Pancreas (tissue), 10 donors: ENCODE results near the gene TTLL8. TPM values are rescaled to one million over a fixed set of nuclear protein-coding genes. Genes with fewer than 3 reads are reported as not detected.

Source experiments
- ATAC-seq, 4 donors: fragments of 200-7000 bp; cut with Tn5 transposase; one replicate each; pipeline versions ENCODE4 v1.8.0 to v1.9.1; 2020; ENCODE audit warnings: mild to moderate bottlenecking in 4 of 4, moderate library complexity in 4 of 4
- DNase-seq, 6 donors: peaks; one replicate each; pipeline ENCODE4 v3.0.0-alpha.2; 2020
- FAIRE-seq: peaks from 2 replicates; lab custom pipeline; 2012; peaks lifted over from hg19 to GRCh38; lab: Jason Lieb, UNC
- H3K27ac ChIP-seq, 4 donors: fragments of 200-600 bp; sonication (generic); 1 replicate in 3 of 4; 2 replicates in 1 of 4; pipeline versions ENCODE4 v1.5.0 to v1.8.0; 2020
- H3K27me3 ChIP-seq, 4 donors: fragments of 200-600 bp; one replicate each; pipeline ENCODE4 v1.8.0; 2021
- H3K36me3 ChIP-seq, 3 donors: fragments of 200-600 bp; sonication (generic) in 1 of 3; one replicate each; pipeline versions ENCODE4 v1.5.0 to v1.8.0; 2020 to 2021
- H3K4me1 ChIP-seq, 3 donors: fragments of 200-600 bp; one replicate each; pipeline ENCODE4 v1.8.0; 2021
- H3K4me3 ChIP-seq, 4 donors: fragments of 200-600 bp; sonication (generic) in 2 of 4; one replicate each; pipeline versions ENCODE4 v1.5.0 to v1.8.0; 2020 to 2021
- H3K9me3 ChIP-seq, 4 donors: fragments of 200-600 bp; one replicate each; pipeline ENCODE4 v1.8.0; 2021
- WGBS, 2 donors: extraction: QIAGEN DNeasy Blood & Tissue Kit; methylation state at CpG; one replicate each; pipeline ENCODE4 v1.1.7; 2013; 5-methylcytosine and 5-hydroxymethylcytosine counted together
- intact Hi-C, 3 donors: fragments of 100-400 bp; cut with DNase I; formaldehyde crosslinking; loops; one replicate each; pipeline versions ENCODE4 v1.11.1 to v1.14.2; 2022
- polyA plus RNA-seq, 2 donors: library from polyadenylated mRNA; stranded (reverse); fragments of 200-250 nt; gene quantifications; one replicate each; pipeline ENCODE4 v1.2.3, GENCODE V29; 2013
- total RNA-seq, 6 donors: library from RNA; stranded (reverse); fragmentation: NEBNext Ultra II Directional in 4 of 6; extraction: Animal tissue kit (Norgen Biotek cat#: 25700) in 4 of 6; gene quantifications; one replicate each; pipeline versions ENCODE4 v1.2.1 to v1.2.4, GENCODE V29; 2021 to 2023
- TF ChIP-seq, protein P1 (sequence below), 4 donors: fragments of 200-600 bp; sonication (generic) in 3 of 4; IDR thresholded peaks; one replicate each; pipeline versions ENCODE4 v1.5.0 to v1.8.0; 2021; ENCODE audit warnings: antibody characterized with exemption in 4 of 4
- donor health status: healthy with polysubstance abuse.
- donor health status: DM: no; HTN: no; CAD: no; lungs with moderate emphysema.
- donor health status: DM: no; HTN: no; CAD: no.
- donor health status: control.
- donor health status: control.
- donor health status: Bipolar disorder and iron deficiency.
- donor health status: DM: yes; HTN: yes; CAD: no.
- donor health status: DM: no; HTN: no; CAD: no.
- donor health status: DM: no; HTN: no; CAD: no.
- donor health status: DM: yes; HTN: yes; CAD: no.

The TTLL8 gene
- total and polyA plus RNA-seq, 8 donors = not detected

DNA sequence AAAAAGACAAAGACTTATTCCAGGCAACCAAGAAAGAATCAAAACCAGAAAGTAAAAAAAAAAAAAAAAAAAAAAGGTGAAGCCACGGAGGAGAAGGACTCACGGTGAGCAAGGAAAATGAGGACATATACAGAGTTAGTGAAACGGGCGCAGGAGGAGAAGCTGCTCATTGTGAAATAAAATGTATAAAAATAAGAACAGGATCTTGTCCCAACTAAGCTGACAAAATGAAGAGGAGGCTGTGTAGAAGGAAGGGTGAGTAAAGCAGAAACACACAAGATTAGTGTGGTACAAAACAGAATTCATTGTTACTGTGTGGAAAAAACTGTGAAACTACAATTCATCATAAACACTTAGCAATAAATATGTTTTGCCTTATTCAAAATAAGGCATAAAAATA lies 53.2 kb downstream of the TTLL8 start:
- intact Hi-C loops = no loop called here
- Histone ChIP-seq H3K4me1 (no peaks in the 10 kb centered on the region), H3K9me3 (no peaks in the 10 kb centered on the region), H3K27ac (no peak overlapping the region), H3K4me3 (no peak overlapping the region), H3K27me3 (peaks cover 0 to 1% (median 0%) of the 10 kb centered on the region in 4 donors), H3K36me3 (no peaks in the 10 kb centered on the region)
- DNase-seq = no peak
- TF ChIP-seq, protein P1, sequence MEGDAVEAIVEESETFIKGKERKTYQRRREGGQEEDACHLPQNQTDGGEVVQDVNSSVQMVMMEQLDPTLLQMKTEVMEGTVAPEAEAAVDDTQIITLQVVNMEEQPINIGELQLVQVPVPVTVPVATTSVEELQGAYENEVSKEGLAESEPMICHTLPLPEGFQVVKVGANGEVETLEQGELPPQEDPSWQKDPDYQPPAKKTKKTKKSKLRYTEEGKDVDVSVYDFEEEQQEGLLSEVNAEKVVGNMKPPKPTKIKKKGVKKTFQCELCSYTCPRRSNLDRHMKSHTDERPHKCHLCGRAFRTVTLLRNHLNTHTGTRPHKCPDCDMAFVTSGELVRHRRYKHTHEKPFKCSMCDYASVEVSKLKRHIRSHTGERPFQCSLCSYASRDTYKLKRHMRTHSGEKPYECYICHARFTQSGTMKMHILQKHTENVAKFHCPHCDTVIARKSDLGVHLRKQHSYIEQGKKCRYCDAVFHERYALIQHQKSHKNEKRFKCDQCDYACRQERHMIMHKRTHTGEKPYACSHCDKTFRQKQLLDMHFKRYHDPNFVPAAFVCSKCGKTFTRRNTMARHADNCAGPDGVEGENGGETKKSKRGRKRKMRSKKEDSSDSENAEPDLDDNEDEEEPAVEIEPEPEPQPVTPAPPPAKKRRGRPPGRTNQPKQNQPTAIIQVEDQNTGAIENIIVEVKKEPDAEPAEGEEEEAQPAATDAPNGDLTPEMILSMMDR (IDR thresholded peaks at IDR 0.05) = no peak
- no peak for ATAC-seq
- WGBS, 2 donors = 66 to 80% methylated on average over 4 of the region's 4 CpGs
- FAIRE-seq = no peak

DNA sequence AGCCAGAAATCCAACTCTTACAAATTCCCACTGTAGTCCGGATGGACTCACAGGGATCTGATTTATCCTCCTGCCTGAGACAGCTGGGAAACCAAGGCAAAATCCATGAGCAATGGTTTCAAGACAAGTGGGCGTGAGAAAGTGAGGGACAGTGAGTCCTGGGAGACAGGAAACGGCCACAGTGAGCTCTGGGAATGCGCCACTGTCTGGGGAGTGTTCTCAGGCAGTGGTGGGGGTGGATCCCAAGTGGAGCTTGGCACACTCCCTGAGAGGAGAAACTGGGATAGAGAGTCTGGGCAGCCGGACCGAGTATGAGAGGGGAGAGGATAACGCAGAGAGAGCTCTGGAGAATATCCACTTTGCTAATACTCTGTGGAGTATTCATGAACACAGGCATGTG lies 55.3 kb downstream of the TTLL8 start:
- TF ChIP-seq, protein P1 (IDR thresholded peaks at IDR 0.05) = no peak
- 79 to 84% methylated on average over 7 of the region's 7 CpGs for WGBS, 2 donors
- no peaks in the 10 kb centered on the region for H3K27me3 ChIP-seq
- intact Hi-C loops = no loop called here
- H3K9me3 ChIP-seq = no peaks in the 10 kb centered on the region
- H3K4me3 ChIP-seq = no peak overlapping the region
- no peaks in the 10 kb centered on the region for H3K4me1 ChIP-seq
- no peak overlapping the region for H3K27ac ChIP-seq
- FAIRE-seq = no peak
- ATAC-seq = no peak
- H3K36me3 ChIP-seq = no peaks in the 10 kb centered on the region
- no peak for DNase-seq

DNA sequence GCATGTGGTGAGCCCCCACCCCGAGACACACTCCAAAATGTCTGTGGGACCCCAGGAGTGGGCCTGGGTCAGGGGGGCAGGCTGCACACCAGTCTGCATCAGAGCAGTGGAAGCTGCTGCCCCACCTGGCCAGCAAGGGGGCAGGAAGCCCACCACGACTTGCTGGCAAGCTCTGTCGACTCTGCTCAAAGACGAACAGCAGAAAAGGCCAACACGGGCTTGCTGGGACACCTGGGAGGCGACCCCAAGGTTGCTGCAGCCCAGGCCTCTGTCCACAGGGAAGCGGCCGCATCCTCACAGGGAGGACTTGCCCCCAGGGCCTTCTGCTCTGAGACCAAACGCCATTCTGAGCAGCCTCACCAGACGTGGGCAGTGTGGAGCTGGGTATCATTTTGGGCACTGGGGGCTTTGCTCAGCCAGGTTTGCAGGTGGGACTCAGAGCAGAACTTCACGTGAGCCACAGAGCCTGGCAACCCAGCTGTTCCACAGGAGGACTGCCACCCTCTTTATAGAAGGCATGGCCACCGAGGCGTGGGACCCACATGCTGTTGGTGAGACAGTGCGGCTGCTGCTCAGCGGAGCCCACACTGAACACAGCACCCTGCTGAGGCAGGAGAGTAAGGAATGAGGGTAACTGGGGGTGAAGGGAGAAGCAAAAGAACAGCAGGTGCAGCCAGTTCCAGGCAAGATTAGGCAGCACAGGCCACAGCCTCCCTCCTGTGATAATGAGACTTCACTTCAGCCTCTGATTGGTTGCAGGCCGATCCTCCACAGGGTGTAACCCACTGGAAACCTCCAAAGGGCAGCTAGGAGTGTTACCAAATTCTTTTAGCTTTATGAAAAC lies 56.5 kb downstream of the TTLL8 start:
- ATAC-seq = no peak
- no peaks in the 10 kb centered on the region for H3K4me1 ChIP-seq
- H3K27ac ChIP-seq = no peak overlapping the region
- H3K4me3 ChIP-seq = no peak overlapping the region
- H3K9me3 ChIP-seq = no peaks in the 10 kb centered on the region
- WGBS, 2 donors = 77 to 84% methylated on average over 16 of the region's 16 CpGs
- intact Hi-C loops = no loop called here
- FAIRE-seq = no peak
- H3K27me3 ChIP-seq = no peaks in the 10 kb centered on the region
- DNase-seq = peak in 2 of 6 donors; percentile 49 to 52
- H3K36me3 ChIP-seq = no peaks in the 10 kb centered on the region
- TF ChIP-seq, protein P1 (IDR thresholded peaks at IDR 0.05) = no peak

DNA sequence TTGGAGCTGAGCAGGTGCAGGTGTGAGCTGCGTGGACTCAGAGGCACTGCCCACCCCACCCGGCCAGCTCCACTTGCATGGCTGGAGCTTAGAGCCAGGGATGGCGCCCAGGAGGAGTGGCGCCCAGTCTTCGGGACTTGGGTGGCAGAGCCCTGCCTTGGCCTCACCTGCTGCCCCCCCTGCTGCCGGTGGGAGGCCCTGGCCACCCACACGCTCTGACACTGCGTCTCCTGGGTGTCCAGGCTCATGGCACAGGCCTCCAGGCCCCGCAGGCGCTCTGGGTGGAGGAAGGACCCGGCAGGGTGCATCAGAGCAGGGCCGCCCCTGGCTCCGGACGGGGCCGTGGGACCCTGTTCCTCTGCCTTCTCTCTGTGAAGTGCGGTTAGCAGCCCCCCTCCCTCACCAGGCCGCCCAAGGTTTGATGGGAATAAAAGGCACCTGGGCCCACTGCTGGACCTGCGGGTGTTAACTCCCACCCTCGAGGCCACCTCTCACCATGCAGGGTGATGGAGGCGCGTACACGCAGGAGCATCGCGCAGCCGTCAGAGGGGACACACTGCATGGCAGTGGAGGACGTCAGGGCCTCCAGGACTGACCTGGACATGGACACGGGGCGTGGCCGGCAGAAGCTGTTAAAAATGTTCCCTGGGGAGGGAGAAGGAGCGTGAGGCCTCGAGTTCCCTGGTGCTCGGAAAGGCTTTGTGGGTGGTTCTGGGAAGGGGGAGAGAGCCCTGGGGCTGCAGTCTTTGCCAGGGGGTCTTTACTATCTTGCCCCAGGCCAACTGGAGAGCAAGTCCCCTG lies 57.3 kb downstream of the TTLL8 start:
- H3K27me3 ChIP-seq = no peaks in the 10 kb centered on the region
- H3K9me3 ChIP-seq = no peaks in the 10 kb centered on the region
- TF ChIP-seq, protein P1 (IDR thresholded peaks at IDR 0.05) = no peak
- DNase-seq (peak in 3 of 6 donors; percentile 8 to 70 (median 54)), FAIRE-seq (no peak), ATAC-seq (no peak)
- no peaks in the 10 kb centered on the region for H3K36me3 ChIP-seq
- H3K4me3 ChIP-seq = no peak overlapping the region
- H3K27ac ChIP-seq = no peak overlapping the region
- 89 to 92% methylated on average over 30 to 32 of the region's 32 CpGs for WGBS, 2 donors
- intact Hi-C loops = no loop called here
- H3K4me1 ChIP-seq = no peaks in the 10 kb centered on the region
